GM19438 (cell line): ENCODE results near the gene OR1A2.
"Not testable (repeated sequence)": the region's sequence is repeated elsewhere in the genome, so short reads cannot be mapped to it uniquely, and the experiment has no call there.

Experiments
- ATAC-seq: cut with Tn5 transposase; IDR thresholded peaks from one replicate; pipeline ENCODE4 v1.9.1; 2021; ENCODE audit warnings: low read depth; ENCODE audit not compliant: unreplicated experiment

OR1A2 gene, protein sequence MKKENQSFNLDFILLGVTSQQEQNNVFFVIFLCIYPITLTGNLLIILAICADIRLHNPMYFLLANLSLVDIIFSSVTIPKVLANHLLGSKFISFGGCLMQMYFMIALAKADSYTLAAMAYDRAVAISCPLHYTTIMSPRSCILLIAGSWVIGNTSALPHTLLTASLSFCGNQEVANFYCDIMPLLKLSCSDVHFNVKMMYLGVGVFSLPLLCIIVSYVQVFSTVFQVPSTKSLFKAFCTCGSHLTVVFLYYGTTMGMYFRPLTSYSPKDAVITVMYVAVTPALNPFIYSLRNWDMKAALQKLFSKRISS

DNA sequence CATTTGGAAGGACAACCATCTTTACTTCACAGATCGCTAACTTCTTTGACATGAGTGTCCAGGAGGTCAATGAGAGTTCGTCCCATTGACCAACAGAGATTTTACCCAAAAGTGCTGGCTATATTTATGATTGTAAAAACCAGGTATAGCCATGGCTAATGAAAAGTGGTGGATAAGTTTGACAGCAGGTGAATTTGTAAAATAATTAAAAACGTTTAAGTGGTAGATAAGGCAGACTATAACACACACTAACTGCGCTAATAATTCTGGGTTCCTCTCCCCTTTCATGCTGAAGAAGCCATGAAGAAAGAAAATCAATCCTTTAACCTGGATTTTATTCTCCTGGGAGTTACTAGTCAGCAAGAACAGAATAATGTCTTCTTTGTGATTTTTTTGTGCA, at the start of gene OR1A2:
TSS of gene OR1A2 (plus strand) at position 301 of the 400 bp plus-strand sequence. CDS start at position 301, 0 bp downstream.
- ATAC-seq, result no peak

DNA sequence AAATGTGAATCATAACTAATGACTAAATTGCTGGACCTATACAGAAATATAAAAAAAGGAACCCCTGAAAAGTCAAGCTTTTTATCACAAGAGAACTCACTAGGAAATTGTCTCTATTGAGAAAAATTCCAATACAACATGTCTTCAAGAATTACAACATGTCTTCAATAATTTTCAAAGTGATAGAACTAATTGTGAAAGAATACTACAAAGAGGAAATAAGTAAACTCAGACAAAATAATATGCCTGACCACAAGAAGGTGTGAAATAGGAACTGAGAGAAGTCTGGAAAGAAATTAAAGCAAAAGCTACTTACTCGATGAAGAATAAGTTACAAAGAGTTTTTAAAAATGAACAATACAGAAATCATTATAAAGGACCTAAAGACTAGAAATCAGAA, 40.1 kb upstream of the OR1A2 start:
- no peak for ATAC-seq

DNA sequence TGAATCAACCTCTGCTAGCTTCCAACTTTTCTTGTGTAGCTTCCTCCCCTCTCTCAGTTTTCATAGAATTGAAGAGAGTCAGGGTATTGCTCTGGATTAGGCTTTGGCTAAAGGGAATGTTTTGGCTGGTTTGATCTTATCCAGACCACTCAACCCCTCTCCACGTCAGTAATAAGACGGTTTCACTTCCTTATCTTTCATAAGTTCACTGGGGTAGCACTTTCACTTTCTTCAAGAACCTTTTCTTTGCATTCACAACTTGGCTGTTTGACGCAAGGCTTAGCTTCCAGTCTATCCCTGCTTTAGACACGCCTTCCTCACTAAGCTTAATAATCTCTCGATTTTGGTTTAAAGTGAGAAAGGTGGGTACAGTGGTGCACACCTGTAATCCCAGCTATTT, 29.7 kb upstream of the OR1A2 start:
- no peak for ATAC-seq

DNA sequence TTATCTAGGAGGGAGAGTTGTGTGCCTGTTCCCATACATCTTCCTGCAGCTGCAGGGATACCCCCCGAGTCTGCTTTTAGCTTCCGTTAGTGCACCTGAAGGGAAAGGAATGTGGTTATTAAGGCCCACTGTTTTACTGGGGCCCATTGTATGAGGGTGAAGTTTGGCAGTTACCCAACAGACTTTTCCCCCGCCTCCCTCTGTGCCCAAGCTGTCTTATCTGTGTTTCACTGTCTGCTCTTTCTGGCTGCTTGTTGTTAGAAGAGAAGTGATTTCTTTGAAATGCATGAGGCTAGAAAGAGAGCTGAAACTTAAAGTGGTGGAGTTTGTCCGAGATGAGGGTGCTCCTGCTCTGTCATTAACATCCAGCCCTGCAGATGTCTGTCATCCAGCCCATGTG, 7.4 kb upstream of the OR1A2 start:
- ATAC-seq, result no peak

DNA sequence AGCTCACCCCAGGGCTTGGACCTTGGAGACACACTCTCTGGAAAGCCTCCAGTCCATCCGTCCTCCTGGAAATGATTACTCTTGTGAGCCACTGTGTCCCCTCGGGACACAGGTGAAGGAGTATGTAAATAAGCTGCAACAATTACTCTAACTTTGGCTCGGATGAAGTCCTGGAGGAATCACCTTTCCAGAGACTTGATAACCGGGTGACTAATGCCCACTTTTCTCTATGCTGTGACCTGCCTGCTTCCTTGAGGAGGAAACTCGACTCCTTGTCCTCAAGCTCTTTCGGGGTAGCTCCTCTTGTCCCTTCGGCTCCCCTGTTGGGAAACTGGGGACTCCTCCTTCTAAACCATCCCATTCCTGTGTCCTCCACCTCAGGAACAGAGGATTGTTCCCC, 10.0 kb downstream of the OR1A2 start, which contains the start of gene OR1A1:
TSS of gene OR1A1 (plus strand) at position 301 of the 400 bp plus-strand sequence. CDS start 7,954 bp downstream, outside the sequence.
- no peak for ATAC-seq

DNA sequence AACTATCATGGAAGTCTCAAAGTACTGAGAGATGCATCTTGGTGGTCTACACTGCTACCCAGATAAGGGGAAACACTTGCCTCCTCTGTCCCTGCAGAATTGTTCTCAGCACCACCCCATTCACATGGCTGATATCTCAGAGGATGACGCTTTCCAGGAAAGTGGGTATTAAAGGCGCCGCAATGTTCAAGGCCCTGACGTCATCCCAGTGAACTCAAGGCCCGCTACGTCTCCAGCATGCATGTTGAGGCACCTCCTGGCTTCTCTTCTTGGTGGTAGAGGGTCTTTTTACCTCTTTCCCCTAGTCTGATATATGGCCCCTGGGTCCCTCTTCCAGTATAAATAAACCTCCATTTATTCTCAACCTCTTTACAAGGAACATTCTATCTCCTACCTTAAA, 11.2 kb downstream of the OR1A2 start:
- ATAC-seq, result no peak

DNA sequence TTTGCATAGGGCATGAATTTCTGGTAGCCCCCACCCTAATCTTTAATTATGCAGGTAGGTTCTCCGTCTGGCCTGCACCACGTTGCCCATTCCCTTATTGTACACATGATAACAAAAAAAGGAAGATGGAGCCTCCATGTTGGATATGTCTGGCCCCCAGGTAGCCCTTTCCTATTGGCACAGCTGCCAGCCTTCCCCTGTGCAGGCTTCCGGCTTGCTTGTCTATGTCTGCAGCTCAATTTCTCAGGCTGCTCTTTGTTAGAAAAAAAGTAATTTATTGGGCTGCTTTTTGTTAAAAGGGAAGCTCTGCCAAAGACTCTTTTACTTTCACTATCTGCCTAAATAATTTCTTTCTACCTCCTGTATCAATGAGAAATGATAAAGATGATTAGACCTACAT, 15.7 kb downstream of the OR1A2 start:
- no peak for ATAC-seq

DNA sequence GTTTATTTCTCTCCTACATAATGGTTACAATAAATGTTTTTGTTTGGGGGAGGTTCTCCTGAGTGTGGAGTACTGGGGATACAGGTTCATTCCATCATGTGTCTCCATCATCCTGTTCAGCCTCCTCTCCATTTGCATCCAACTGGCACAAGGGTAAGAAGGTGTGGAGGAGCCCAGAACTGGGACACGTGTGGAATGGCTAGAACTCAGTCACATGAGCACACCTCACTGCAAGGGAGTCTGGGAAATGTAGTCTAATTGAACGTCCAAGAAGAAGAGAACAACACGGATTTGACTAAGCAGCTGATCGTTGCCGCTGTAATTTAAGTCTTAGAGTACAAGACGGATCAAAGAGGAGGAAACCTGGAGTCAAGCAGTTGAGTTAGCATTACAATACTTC, 16.3 kb downstream of the OR1A2 start:
- no peak for ATAC-seq

DNA sequence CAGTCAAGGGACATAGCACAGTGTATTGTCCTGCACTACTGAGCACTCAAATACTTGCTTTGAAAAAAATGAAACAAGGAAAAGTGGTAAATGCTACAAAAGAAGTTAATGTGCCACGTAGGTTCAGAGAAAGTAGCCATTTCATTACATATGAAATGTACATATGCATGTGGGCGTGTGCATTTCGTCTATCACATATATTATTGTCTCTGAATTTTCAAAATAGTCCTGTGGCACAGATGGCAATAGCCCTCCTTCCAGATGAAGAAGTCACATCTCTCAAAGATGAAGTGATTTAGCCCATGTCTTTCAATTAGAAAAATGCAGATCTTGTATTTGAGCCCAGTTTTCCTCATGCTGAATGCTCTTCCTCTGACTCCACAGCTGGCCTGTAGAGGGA, 22.7 kb downstream of the OR1A2 start:
- ATAC-seq, result not testable (repeated sequence)

DNA sequence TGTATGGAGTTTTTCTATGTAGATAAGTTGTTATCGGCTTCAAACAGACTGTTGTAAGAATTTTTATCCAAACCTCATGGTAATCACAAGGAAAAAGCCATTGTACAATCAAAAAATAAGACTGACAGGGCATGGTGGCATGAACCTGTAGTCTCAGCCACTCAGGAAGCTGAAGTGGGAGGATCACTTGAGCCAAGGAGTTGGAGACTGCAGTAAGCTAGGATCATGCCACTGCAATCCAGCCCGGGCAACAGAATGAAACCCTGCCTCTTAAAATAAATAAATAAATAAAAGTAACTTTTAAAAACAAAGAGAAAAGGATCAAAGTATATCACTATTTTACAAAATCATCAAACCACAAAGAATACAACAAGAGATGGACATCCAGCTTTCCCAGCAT, 24.5 kb downstream of the OR1A2 start:
- ATAC-seq, result no peak

DNA sequence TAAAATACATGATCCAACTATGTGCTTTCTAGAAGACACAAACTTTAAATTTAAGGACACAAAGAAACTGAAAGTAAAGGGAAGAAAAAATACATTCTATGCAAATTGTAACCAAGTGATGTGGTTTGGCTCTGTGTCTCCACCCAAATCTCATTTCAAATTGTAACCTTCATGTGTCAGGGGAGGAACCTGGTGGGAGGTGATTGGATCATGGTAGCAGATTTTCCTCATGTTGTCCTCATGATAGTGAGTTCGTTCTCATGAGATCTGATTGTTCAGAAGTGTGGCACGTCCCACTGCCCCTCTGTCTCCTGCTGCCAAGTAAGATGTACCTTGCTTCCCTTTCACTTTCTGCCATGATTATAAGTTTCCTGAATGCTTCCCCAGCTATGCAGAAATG, 25.2 kb downstream of the OR1A2 start:
- ATAC-seq, result no peak

DNA sequence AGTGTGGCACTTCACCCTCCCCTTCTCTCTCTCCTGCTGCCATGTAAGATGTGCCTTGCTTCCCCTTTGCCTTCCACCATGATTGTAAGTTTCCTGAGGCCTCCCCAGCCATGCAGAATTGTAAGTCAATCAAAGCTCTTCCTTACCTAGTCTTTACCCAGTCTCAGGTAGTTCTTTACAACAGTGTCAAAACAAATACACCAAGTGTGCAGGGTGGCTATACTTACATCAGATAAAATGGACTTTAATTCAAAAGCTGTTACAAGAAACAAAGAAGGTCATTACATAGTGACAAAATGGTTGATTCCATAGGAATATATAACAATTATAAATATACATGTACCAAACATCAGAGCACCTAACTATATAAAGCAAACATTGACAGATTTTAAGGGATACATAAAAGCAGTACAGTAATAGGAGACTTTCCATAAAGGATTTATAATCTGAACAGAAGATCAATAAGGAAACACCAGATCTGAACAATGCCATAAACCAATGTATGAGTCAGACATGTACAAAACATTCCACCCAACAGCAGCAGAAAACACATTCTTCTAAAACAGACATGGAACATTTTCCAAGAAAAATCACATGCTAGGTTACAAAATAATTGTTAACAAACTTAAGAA, 27.5 kb downstream of the OR1A2 start:
- not testable (repeated sequence) for ATAC-seq

DNA sequence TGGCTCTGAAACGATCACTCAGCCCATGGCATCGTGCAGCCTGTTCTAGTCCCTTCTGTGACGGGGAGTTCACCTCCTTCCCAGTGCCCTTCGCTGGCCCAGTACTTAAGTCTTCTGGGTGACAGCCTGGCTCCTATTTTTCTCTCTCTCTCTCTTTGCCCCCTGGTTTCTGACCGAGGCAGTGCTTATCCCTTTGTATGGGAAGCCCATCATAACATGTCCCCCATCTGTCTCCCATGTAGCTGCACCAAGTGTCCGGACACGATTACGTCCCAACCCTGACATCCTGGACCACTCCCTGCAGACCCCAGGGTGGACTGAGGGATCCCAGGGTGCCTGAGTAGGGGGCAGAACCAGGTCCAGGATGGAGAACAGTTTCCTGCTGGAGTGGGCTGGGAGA, 35.0 kb downstream of the OR1A2 start:
- ATAC-seq, result not testable (repeated sequence)

DNA sequence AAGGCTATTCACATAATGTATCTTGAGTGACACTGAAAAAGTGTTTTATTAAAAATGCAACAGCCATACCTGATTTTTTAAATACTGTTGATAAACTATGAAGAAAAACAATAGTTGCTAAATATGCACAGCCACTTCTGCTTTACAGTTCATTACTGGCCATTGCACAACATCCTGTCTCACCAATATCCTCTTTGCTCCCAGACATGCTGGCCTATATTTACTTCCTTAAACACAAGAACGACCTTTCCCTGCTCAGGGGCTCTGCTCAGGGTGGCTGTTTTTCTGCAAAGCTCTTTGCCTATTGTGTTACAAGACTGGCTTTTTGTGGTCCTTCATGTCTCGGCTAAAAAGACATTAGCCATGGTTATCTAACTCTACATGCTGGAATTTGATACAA, 41.4 kb downstream of the OR1A2 start:
- not testable (repeated sequence) for ATAC-seq

DNA sequence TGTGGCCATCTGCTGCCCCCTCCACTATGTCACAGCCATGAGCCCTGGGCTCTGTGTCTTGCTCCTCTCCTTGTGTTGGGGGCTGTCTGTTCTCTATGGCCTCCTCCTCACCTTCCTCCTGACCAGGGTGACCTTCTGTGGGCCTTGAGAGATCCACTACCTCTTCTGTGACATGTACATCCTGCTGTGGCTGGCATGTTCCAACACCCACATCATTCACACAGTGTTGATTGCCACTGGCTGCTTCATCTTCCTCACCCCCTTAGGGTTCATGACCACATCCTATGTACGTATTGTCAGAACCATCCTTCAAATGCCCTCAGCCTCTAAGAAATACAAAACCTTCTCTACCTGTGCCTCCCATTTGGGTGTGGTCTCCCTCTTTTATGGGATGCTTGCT, 43.7 kb downstream of the OR1A2 start:
- ATAC-seq, result not testable (repeated sequence)

DNA sequence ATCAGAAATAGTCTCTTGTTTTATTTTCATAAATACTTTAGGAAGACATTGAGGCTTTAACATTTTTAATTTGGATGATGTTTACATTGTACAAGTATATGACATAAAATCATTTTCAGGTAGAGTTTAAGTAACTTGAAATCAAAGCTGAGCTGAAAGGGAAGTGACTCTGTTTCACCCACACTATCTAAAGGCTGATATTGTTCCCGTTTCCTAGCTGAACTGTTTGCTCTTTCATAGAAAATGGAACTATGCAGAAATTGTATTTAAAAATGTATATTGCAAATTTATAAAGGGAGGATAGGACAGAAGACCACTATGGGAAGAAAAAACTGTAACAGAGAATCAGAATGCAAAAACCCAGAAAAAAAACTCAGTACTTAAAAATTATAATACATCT, 47.5 kb downstream of the OR1A2 start:
- ATAC-seq, result not testable (repeated sequence)
